Stomach (tissue), 9 donors: ENCODE measurements around the gene SIKE1. TPM values are rescaled to one million over a fixed set of nuclear protein-coding genes. Genes with fewer than 3 reads are reported as not detected.
"Not testable (repeated sequence)": the region's sequence is repeated elsewhere in the genome, so short reads cannot be mapped to it uniquely, and the experiment has no call there.

Experiments
- DNase-seq, 2 donors: peaks; one replicate each; pipeline versions ENCODE4 v3.0.0 to v3.0.0-alpha.2; 2013 to 2019
- H3K27ac ChIP-seq, 5 donors: fragments of 200-600 bp in 4 of 5; sonication (generic) in 4 of 5; one replicate each; pipeline ENCODE4 v1.5.1; 2013 to 2019; ENCODE audit warnings: mild to moderate bottlenecking in 1 of 5, moderate library complexity in 1 of 5
- H3K27me3 ChIP-seq, 3 donors: fragments of 200-600 bp; sonication (generic); one replicate each; pipeline ENCODE4 v1.5.1; 2017 to 2019; ENCODE audit warnings: mixed run types in 1 of 3
- H3K36me3 ChIP-seq, 4 donors: fragments of 200-600 bp; sonication (generic); 1 replicate in 3 of 4; 2 replicates in 1 of 4; pipeline ENCODE4 v1.5.1; 2016 to 2019
- H3K4me1 ChIP-seq, 4 donors: fragments of 200-600 bp; sonication (generic); one replicate each; pipeline ENCODE4 v1.5.1; 2016 to 2019
- H3K4me3 ChIP-seq, 4 donors: fragments of 200-600 bp; sonication (generic) in 3 of 4; one replicate each; pipeline ENCODE4 v1.5.1; 2016 to 2019; ENCODE audit warnings: mild to moderate bottlenecking in 1 of 4
- H3K9me3 ChIP-seq, 4 donors: fragments of 200-600 bp; sonication (generic); one replicate each; pipeline ENCODE4 v1.5.1; 2016 to 2019
- EP300 ChIP-seq: sonication (generic); formaldehyde crosslinking; IDR thresholded peaks from one replicate; pipeline ENCODE4 v1.6.1; 2017; ENCODE audit warnings: antibody characterized with exemption
- POLR2A ChIP-seq, 4 donors: fragments of 450-650 bp; IDR thresholded peaks; one replicate each; pipeline ENCODE4 v1.6.1; 2016; ENCODE audit warnings: antibody characterized with exemption in 4 of 4, control low read depth in 2 of 4, mild to moderate bottlenecking in 1 of 4, moderate library complexity in 1 of 4
- POLR2AphosphoS5 ChIP-seq, 3 donors: sonication (generic); formaldehyde crosslinking; IDR thresholded peaks; one replicate each; pipeline ENCODE4 v1.6.1; 2016; ENCODE audit warnings: antibody characterized with exemption in 3 of 3
- WGBS, 5 donors: extraction: QIAGEN DNeasy Blood & Tissue Kit in 3 of 5; methylation state at CpG; one replicate each; pipeline versions ENCODE4 v1.1.5 to v1.1.7; 2013 to 2018; 5-methylcytosine and 5-hydroxymethylcytosine counted together
- intact Hi-C: fragments of 100-400 bp; cut with DNase I; formaldehyde crosslinking; loops from one replicate; pipeline ENCODE4 v1.15.1; 2023; ENCODE audit warnings: low total_unique reads
- polyA plus RNA-seq, 3 donors: library from polyadenylated mRNA; stranded (reverse); fragments of 200-250 nt; gene quantifications; one replicate each; pipeline ENCODE4 v1.2.3, GENCODE V29; 2013
- total RNA-seq, 5 donors: library from RNA; depleted of rRNA; stranded (reverse); fragments of >200 nt; gene quantifications; one replicate each; pipeline versions ENCODE4 v1.1.0 to v1.2.3, GENCODE V29; 2014 to 2016
- TF ChIP-seq, protein P1 (sequence below), 7 experiments: fragments of 450-650 bp in 4 of 7; fragments of 200-600 bp in 3 of 7; sonication (generic) in 3 of 7; IDR thresholded peaks; one replicate each; pipeline ENCODE4 v1.5.1; 2016 to 2019; ENCODE audit warnings: antibody characterized with exemption in 7 of 7, control low read depth in 2 of 7, mild to moderate bottlenecking in 1 of 7
- donor health status: healthy with polysubstance abuse.
- donor health status: Bipolar disorder and iron deficiency.
- donor health status: healthy.

Gene SIKE1
- total and polyA plus RNA-seq, 8 donors: 10.2 to 111 (median 22.6) TPM

DNA sequence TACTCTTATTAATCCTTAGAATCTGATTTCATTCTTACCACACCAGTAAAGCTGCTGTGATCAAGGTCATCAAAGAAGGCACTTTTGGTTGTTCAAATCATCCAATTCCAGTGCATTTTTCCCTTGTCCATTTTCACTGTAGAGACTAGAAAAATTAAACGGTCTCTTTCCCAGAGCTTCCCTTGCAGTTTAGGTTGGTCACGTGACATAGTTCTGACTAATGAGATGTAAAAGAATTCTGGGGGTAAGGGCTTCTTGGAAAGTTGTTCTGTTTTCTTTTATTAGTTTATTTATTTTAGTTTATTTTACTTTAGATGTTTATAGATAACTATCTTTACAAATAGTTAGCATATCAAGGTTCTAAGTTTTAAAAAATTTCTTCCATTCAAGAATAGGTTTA, 39.9 kb upstream of the SIKE1 start:
- H3K4me1 ChIP-seq: no peaks in the 10 kb centered on the region
- TF ChIP-seq POLR2A (IDR thresholded peaks at IDR 0.05) (no peak), POLR2AphosphoS5 (IDR thresholded peaks at IDR 0.05) (no peak), EP300 (no peak)
- TF ChIP-seq, protein P1, sequence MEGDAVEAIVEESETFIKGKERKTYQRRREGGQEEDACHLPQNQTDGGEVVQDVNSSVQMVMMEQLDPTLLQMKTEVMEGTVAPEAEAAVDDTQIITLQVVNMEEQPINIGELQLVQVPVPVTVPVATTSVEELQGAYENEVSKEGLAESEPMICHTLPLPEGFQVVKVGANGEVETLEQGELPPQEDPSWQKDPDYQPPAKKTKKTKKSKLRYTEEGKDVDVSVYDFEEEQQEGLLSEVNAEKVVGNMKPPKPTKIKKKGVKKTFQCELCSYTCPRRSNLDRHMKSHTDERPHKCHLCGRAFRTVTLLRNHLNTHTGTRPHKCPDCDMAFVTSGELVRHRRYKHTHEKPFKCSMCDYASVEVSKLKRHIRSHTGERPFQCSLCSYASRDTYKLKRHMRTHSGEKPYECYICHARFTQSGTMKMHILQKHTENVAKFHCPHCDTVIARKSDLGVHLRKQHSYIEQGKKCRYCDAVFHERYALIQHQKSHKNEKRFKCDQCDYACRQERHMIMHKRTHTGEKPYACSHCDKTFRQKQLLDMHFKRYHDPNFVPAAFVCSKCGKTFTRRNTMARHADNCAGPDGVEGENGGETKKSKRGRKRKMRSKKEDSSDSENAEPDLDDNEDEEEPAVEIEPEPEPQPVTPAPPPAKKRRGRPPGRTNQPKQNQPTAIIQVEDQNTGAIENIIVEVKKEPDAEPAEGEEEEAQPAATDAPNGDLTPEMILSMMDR (IDR thresholded peaks at IDR 0.05): no peak

DNA sequence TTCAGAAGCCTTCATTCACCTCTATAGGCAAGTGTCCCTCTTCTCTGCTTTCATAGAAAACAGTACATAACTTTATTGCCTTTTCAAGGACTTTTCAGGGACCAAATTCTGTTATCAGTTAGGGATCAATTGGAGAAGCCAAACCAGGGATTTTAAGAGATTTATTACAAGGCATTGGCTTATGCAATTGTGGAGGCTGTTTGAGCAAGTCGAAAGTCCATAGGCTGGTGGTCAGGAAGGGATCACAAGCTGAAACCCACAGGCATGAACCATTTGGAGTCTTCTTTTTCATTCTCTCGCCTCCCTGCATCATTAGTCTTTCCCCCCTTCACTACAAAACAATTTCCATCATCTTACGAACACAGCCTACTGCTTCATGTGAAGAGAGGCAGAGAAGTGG, 39.4 kb upstream of the SIKE1 start:
- H3K27ac ChIP-seq: no peak overlapping the region
- intact Hi-C loops: no loop called here
- no peaks in the 10 kb centered on the region for H3K27me3 ChIP-seq
- H3K4me3 ChIP-seq: no peak overlapping the region
- H3K4me1 ChIP-seq: no peaks in the 10 kb centered on the region
- no peak for DNase-seq
- no peak for TF ChIP-seq EP300
- TF ChIP-seq POLR2AphosphoS5 (IDR thresholded peaks at IDR 0.05): no peak
- TF ChIP-seq, protein P1 (IDR thresholded peaks at IDR 0.05): no peak
- TF ChIP-seq POLR2A (IDR thresholded peaks at IDR 0.05): no peak
- H3K9me3 ChIP-seq: peaks cover 0 to 13% (median 5%) of the 10 kb centered on the region in 4 donors
- WGBS, 5 donors: 61 to 85% (median 77%) methylated on average over 3 of the region's 3 CpGs
- no peaks in the 10 kb centered on the region for H3K36me3 ChIP-seq

More for the DNA sequence above, 39.9 kb upstream of the SIKE1 start:
- H3K9me3 ChIP-seq: peaks cover 0 to 13% (median 5%) of the 10 kb centered on the region in 4 donors
- H3K36me3 ChIP-seq: no peaks in the 10 kb centered on the region
- 88 to 91% (median 88%) methylated on average over 2 of the region's 2 CpGs for WGBS, 5 donors
- no peak for DNase-seq
- H3K27me3 ChIP-seq: no peaks in the 10 kb centered on the region
- no peak overlapping the region for H3K27ac ChIP-seq
- intact Hi-C loops: no loop called here
- H3K4me3 ChIP-seq: no peak overlapping the region

DNA sequence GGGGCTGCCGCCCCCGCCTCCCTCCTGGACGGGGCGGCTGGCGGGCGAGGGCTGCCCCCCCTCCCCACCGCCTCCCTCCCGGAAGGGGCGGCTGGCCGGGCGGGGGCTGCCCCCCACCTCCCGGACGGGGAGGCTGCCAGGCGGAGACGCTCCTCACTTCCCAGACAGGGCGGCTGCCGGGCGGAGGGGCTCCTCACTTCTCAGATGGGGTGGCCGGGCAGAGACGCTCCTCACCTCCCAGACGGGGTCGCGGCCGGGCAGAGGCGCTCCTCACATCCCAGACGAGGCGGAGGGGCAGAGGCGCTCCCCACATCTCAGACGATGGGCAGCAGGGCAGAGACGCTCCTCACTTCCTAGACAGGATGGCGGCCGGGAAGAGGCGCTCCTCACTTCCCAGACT, 24.0 kb upstream of the SIKE1 start:
- DNase-seq, H3K4me1 ChIP-seq, H3K36me3 ChIP-seq, intact Hi-C loops, H3K9me3 ChIP-seq, H3K27ac ChIP-seq, H3K4me3 ChIP-seq: not testable (repeated sequence)
- 90 to 97% (median 95%) methylated on average over 2 to 29 of the region's 33 CpGs for WGBS, 5 donors
- H3K27me3 ChIP-seq: peaks cover 0 to 16% (median 0%) of the 10 kb centered on the region in 3 donors

DNA sequence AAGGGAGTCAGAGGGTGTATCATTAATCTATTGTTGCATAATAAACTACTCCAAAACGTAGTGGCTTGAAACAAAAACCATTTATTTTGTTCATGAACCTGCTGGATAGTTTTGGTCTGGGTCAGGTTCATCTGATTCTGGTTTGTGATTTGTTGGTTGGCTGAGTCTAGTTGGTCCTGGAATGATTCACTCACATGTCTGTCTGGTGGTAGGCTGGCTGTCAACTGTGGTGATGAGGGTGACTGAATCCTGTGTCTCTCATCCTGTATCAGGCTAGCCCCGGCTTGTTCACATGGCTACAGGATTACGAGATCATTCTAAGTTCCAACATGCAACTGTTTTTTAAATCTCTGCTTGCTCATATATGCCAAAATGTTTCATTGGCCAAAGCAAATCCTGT, 22.5 kb upstream of the SIKE1 start:
- intact Hi-C loops: no loop called here
- Histone ChIP-seq H3K27ac (no peak overlapping the region), H3K27me3 (peaks cover 0 to 24% (median 0%) of the 10 kb centered on the region in 3 donors), H3K4me1 (no peaks in the 10 kb centered on the region), H3K9me3 (no peaks in the 10 kb centered on the region), H3K4me3 (no peak overlapping the region), H3K36me3 (no peaks in the 10 kb centered on the region)
- DNase-seq: no peak
- WGBS, 5 donors: 53 to 66% (median 59%) methylated on average over 3 of the region's 3 CpGs
- TF ChIP-seq POLR2A (IDR thresholded peaks at IDR 0.05): no peak
- TF ChIP-seq EP300: no peak

DNA sequence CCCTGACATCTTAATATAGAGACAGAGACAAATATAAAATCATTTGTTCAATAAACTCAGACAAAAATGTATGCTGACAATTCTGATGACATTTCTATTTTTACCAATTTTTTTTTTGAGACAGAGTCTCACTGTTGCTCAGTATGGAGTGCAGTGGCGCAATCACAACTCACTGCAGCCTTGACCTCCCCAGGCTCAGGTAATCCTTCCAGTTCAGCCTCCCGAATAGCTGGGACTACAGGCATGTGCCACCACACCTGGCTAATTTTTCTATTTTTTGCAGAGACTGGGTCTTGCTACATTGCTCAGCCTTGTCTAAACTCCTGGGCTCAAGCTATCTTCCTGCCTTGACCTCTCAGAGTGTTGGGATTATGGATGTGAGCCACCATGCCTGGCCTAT, 13.6 kb upstream of the SIKE1 start:
- H3K27me3 ChIP-seq: peaks cover 0 to 37% (median 16%) of the 10 kb centered on the region in 3 donors
- no peak for DNase-seq
- intact Hi-C loops: no loop called here
- H3K27ac ChIP-seq: no peak overlapping the region
- 65 to 87% (median 81%) methylated on average over 2 of the region's 2 CpGs for WGBS, 5 donors
- no peak overlapping the region for H3K4me3 ChIP-seq
- no peaks in the 10 kb centered on the region for H3K9me3 ChIP-seq
- H3K4me1 ChIP-seq: no peaks in the 10 kb centered on the region
- no peaks in the 10 kb centered on the region for H3K36me3 ChIP-seq
- TF ChIP-seq, protein P1 (IDR thresholded peaks at IDR 0.05): no peak
- no peak for TF ChIP-seq EP300
- TF ChIP-seq POLR2AphosphoS5 (IDR thresholded peaks at IDR 0.05): no peak
- no peak for TF ChIP-seq POLR2A (IDR thresholded peaks at IDR 0.05)

DNA sequence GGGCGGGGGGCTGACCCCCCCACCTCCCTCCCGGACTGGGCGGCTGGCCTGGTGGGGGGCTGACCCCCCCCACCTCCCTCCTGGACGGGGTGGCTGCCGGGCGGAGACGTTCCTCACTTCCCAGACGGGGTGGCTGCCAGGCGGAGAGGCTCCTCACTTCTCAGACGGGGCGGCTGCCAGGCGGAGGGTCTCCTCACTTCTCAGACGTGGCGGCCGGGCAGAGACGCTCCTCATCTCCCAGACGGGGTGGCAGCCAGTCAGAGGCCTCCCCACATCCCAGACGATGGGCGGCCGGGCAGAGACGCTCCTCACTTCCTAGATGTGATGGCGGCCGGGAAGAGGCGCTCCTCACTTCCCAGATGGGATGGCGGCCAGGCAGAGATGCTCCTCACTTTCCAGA, 10.1 kb upstream of the SIKE1 start:
- H3K4me1 ChIP-seq, H3K4me3 ChIP-seq, H3K27ac ChIP-seq, DNase-seq, intact Hi-C loops, H3K36me3 ChIP-seq: not testable (repeated sequence)
- Histone ChIP-seq H3K27me3 (peaks cover 0 to 26% (median 13%) of the 10 kb centered on the region in 3 donors), H3K9me3 (peaks cover 0 to 11% (median 7%) of the 10 kb centered on the region in 4 donors)
- 92 to 96% (median 93%) methylated on average over 8 to 25 of the region's 25 CpGs for WGBS, 5 donors

DNA sequence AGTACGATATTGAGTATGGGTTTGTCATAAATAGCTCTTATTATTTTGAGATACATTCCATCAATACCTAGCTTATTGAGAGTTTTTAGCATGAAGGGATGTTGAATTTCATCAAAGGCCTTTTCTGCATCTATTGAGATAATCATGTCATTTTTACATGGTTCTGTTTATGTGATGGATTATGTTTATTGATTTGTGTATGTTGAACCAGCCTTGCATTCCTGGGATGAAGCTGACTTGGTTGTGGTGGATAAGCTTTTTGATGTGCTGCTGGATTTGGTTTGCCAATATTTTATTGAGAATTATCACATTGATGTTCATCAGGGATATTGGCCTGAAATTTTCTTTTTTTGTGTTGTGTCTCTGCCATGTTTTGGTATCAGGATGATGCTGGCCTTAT, 6.0 kb upstream of the SIKE1 start:
- H3K4me3 ChIP-seq, DNase-seq, H3K27ac ChIP-seq, H3K4me1 ChIP-seq, H3K27me3 ChIP-seq, intact Hi-C loops, H3K36me3 ChIP-seq: not testable (repeated sequence)
- peaks cover 0 to 11% (median 7%) of the 10 kb centered on the region in 4 donors for H3K9me3 ChIP-seq
- 79 to 96% (median 86%) methylated on average over 1 of the region's 1 CpG for WGBS, 5 donors
